Activated naive CD4-positive, alpha-beta T cell treated with anti-CD3 and anti-CD28 coated beads, Interleukin-2, amount 50 U/mL, for 24 hours (primary cell): ENCODE data around the gene STK17A.

ENCODE experiments used
- H3K27ac Mint-ChIP-seq: one replicate; pipeline ENCODE4 v1.8.0; 2021; ENCODE audit warnings: mild to moderate bottlenecking, mixed read lengths
- H3K27me3 Mint-ChIP-seq: one replicate; pipeline ENCODE4 v1.8.0; 2021; ENCODE audit warnings: mixed read lengths
- H3K36me3 Mint-ChIP-seq: one replicate; pipeline ENCODE4 v1.8.0; 2021; ENCODE audit warnings: mixed read lengths
- H3K4me1 Mint-ChIP-seq: one replicate; pipeline ENCODE4 v1.8.0; 2021; ENCODE audit warnings: mixed read lengths
- H3K4me3 Mint-ChIP-seq: one replicate; pipeline ENCODE4 v1.8.0; 2021; ENCODE audit warnings: mild to moderate bottlenecking, mixed read lengths
- H3K9me3 Mint-ChIP-seq: one replicate; pipeline ENCODE4 v1.8.0; 2021; ENCODE audit warnings: mixed read lengths

STK17A gene

DNA sequence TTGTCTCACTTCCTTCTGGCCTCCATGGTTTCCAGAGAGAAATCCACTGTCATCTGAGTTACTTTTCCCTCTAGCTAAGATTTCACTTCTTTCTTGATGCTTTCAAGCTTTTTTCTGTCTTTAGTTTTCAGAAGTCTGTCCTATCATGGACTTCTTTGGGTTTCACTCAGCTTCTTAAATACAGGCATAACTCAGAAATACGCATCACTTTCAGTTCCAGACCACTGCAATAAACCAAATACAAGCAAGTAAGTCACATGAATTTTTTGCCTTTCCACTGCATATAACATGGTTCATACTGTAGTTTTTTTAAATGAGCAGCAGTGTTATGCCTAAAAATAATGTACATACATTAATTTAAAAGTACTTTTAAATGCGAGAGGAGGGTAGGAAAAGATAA is 48.7 kb downstream of the STK17A start:
- peak overlapping the region; percentile 53 for H3K4me3 Mint-ChIP-seq
- peaks cover 30% of the 10 kb centered on the region for H3K36me3 Mint-ChIP-seq
- H3K4me1 Mint-ChIP-seq, result peaks cover 89% of the 10 kb centered on the region
- H3K27ac Mint-ChIP-seq, result peak overlapping the region; percentile 89
- peaks cover 5% of the 10 kb centered on the region for H3K9me3 Mint-ChIP-seq
- H3K27me3 Mint-ChIP-seq, result no peaks in the 10 kb centered on the region

DNA sequence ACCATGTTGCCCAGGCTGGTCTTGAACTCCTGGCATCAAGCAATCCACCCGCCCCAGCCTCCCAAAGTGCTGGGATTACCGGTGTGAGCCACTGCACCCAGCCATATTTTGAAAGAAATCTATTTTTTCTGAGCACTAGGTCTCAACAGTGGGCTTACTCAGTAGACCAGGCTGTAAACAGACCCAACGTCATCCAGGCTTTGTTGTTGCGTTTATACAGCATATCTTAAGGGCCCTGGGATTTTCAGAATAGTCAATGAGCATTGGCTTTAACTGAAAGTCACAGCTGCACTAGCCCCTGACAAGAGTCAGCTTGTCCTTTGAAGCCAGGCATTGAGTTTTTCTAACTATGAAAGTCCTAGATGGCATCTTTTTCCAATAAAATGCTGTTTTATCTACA is 49.8 kb downstream of the STK17A start:
- peaks cover 34% of the 10 kb centered on the region for H3K36me3 Mint-ChIP-seq
- H3K4me3 Mint-ChIP-seq, result peak overlapping the region; percentile 53
- H3K9me3 Mint-ChIP-seq, result peaks cover 5% of the 10 kb centered on the region
- H3K4me1 Mint-ChIP-seq, result peaks cover 89% of the 10 kb centered on the region
- H3K27ac Mint-ChIP-seq, result peak overlapping the region; percentile 89
- H3K27me3 Mint-ChIP-seq, result no peaks in the 10 kb centered on the region

DNA sequence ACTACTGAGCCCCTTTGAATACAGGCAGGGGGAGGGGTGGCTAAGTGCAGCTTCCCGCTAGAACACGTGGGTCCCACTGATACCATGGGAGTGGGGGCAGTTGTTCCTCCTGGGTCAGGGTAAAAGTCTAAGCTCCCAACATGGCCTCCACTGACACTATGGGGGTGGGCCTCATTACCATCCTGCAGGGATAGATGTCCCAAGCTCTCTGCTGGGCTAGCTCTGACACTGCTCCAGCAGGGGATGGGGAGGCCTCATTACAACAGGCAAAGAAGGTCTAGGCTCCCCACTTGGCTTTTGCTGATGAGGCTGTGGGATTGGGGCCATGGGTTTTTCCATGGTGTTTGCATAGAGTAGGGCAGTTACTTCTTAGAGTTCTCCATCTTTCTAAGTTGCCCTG is 51.5 kb downstream of the STK17A start:
- Mint-ChIP-seq H3K36me3 (peaks cover 39% of the 10 kb centered on the region), H3K4me1 (peaks cover 92% of the 10 kb centered on the region), H3K4me3 (peak overlapping the region; percentile 40), H3K27me3 (no peaks in the 10 kb centered on the region), H3K27ac (peak overlapping the region; percentile 95), H3K9me3 (peaks cover 5% of the 10 kb centered on the region)

DNA sequence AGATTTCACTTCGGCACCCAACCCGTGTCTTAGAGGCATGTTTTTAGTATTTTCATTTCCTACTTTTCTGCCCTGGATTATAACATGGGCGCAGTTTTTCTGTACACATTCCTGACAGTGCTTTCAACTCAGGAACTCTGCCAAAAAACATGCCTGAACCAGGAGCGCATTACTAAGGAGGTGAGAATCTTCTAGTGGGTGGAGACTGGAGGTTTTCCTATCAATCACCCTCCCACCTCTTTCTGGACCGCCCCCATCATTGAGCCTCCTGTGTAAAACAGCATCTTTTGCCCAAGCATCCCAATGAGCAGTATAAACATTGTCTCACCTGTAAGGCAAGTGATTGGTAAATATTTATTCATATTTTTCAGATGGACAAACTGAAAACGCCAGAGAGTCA is 53.2 kb downstream of the STK17A start:
- H3K4me3 Mint-ChIP-seq, result no peak overlapping the region
- no peak overlapping the region for H3K27ac Mint-ChIP-seq
- no peaks in the 10 kb centered on the region for H3K27me3 Mint-ChIP-seq
- peaks cover 37% of the 10 kb centered on the region for H3K36me3 Mint-ChIP-seq
- H3K4me1 Mint-ChIP-seq, result peaks cover 94% of the 10 kb centered on the region
- peaks cover 5% of the 10 kb centered on the region for H3K9me3 Mint-ChIP-seq

DNA sequence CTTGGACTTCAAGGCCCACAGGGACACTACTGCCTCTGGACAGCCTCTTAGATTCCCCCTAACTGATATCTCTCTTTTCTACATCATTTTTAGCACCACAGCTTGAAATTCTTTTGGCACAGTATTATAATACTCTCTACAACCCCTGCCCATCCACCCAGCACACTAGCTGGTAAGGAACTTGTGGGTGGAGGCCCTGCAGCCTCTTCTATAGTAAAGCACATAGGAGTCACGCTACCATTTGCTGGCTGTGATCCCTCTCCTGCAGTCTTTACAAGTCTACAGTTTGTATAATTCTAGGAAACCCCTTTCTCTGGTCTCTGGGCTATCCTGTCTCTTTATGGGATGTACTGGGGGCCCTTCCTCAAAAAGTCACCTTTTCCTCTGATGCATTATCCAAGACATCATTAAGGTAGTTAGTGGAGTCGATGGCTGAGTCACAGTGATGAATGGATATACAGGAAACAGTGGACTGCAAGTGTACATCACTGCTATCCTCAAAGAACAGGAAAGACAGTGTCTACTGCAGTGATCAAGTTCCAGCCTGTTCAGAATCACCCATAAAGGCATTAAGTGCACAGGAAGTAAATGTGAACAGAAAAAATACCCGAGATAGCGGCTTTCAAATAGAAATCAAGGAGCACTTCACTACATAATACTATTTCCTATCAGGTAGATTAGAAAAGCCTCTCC is 54.4 kb downstream of the STK17A start:
- peaks cover 34% of the 10 kb centered on the region for H3K36me3 Mint-ChIP-seq
- peaks cover 5% of the 10 kb centered on the region for H3K9me3 Mint-ChIP-seq
- peak overlapping the region; percentile 73 for H3K4me3 Mint-ChIP-seq
- H3K27me3 Mint-ChIP-seq, result no peaks in the 10 kb centered on the region
- peaks cover 92% of the 10 kb centered on the region for H3K4me1 Mint-ChIP-seq
- peak overlapping the region; percentile 98 for H3K27ac Mint-ChIP-seq

GRCh38 chr7:43639858-43640491 is 57.1 kb downstream of the STK17A start:
- peak overlapping the region; percentile 76 for H3K27ac Mint-ChIP-seq
- no peaks in the 10 kb centered on the region for H3K9me3 Mint-ChIP-seq
- H3K36me3 Mint-ChIP-seq, result peaks cover 39% of the 10 kb centered on the region
- no peaks in the 10 kb centered on the region for H3K27me3 Mint-ChIP-seq
- H3K4me1 Mint-ChIP-seq, result peaks cover 95% of the 10 kb centered on the region
- no peak overlapping the region for H3K4me3 Mint-ChIP-seq

DNA sequence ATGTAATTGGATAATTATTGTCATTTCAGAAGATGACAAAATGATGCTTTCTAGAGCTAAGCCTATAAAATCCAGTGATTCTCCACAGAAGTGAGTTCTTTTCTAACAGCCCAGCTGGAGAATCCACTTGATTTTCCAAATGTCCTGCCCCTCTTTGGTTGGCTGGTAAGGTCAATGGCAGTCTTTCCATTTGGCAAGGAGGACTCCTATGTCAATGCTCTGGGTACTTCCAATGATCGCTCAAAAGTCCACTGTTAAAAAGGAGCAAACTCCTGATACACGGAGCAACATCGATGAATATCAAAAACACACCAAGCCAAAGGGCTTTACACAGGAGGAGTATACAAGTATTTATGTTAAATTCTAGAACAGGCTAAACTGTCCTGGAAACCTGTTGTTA is 57.8 kb downstream of the STK17A start:
- no peaks in the 10 kb centered on the region for H3K9me3 Mint-ChIP-seq
- H3K27ac Mint-ChIP-seq, result peak overlapping the region; percentile 77
- H3K27me3 Mint-ChIP-seq, result no peaks in the 10 kb centered on the region
- peaks cover 96% of the 10 kb centered on the region for H3K4me1 Mint-ChIP-seq
- H3K36me3 Mint-ChIP-seq, result peaks cover 43% of the 10 kb centered on the region
- H3K4me3 Mint-ChIP-seq, result no peak overlapping the region

DNA sequence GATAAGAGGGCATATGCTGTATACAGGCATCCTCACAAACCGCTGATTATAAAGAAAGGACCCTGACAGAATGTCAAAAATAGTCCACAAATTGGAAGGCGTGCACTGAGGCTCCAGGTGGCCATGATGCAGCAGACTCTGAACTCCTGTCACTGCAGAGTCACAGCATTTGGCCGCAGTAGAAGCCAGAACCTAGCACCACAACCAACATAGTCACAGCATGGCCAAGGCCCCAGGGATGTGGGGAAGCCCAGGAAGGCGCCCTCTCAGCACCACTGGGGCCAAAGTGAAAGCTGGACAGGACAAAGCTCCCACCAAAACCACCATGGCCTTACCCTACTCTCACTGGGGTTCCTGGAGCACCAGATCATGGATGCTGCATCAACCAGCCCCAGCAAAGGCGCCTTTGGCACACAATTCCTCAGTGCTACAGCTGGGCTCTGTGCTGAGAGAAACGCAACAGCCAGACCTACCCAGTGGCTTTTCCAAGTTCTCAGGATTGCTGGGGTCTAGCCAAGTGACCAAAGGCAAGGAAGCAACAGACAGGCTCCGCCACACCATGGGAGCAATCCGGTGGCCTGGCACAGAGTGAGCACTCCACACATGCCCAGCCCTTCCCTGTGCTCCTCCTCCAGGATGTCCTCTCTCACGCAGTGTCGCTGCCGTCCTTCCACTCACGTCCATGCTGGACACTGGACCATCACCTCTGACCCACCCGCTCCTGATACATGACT is 60.2 kb downstream of the STK17A start:
- Mint-ChIP-seq H3K27me3 (no peaks in the 10 kb centered on the region), H3K4me3 (peak overlapping the region; percentile 66), H3K4me1 (peaks cover 96% of the 10 kb centered on the region), H3K27ac (peak overlapping the region; percentile 87), H3K36me3 (peaks cover 33% of the 10 kb centered on the region), H3K9me3 (no peaks in the 10 kb centered on the region)

DNA sequence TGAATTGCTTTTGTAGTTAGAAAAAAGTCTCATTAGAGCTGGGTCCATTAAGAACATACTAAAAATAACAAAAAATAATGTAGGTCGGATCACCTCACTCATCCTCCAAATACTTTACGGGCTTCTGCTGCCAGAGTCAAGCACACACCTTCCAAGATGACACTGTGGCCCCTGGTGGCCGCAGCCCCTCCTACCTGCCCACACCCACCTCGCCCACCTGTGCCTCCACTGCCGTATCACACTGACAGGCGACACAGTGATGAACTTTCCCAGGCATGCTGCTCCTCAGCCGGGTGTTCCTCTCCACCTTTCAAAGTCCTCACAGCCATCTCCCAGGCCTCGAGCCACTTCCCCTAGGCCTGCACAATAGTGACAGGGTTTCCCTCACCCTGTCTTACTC is 60.9 kb downstream of the STK17A start:
- H3K36me3 Mint-ChIP-seq, result peaks cover 31% of the 10 kb centered on the region
- peaks cover 96% of the 10 kb centered on the region for H3K4me1 Mint-ChIP-seq
- H3K4me3 Mint-ChIP-seq, result peak overlapping the region; percentile 66
- peak overlapping the region; percentile 87 for H3K27ac Mint-ChIP-seq
- H3K27me3 Mint-ChIP-seq, result no peaks in the 10 kb centered on the region
- no peaks in the 10 kb centered on the region for H3K9me3 Mint-ChIP-seq

GRCh38 chr7:43645699-43646226 is 62.9 kb downstream of the STK17A start:
- no peaks in the 10 kb centered on the region for H3K9me3 Mint-ChIP-seq
- peaks cover 26% of the 10 kb centered on the region for H3K36me3 Mint-ChIP-seq
- H3K27me3 Mint-ChIP-seq, result no peaks in the 10 kb centered on the region
- peak overlapping the region; percentile 76 for H3K27ac Mint-ChIP-seq
- H3K4me1 Mint-ChIP-seq, result peaks cover 95% of the 10 kb centered on the region
- H3K4me3 Mint-ChIP-seq, result peak overlapping the region; percentile 57

- Mint-ChIP-seq H3K36me3 (peaks cover 27% of the 10 kb centered on the region), H3K4me3 (peak overlapping the region; percentile 87), H3K9me3 (no peaks in the 10 kb centered on the region), H3K27ac (peak overlapping the region; percentile 97), H3K27me3 (no peaks in the 10 kb centered on the region), H3K4me1 (peaks cover 96% of the 10 kb centered on the region)
These were observed 63.9 kb downstream of the STK17A start for GRCh38 chr7:43646603-43647338.

- H3K27ac Mint-ChIP-seq, result peak overlapping the region; percentile 97
- H3K9me3 Mint-ChIP-seq, result no peaks in the 10 kb centered on the region
- peaks cover 27% of the 10 kb centered on the region for H3K36me3 Mint-ChIP-seq
- no peaks in the 10 kb centered on the region for H3K27me3 Mint-ChIP-seq
- peaks cover 97% of the 10 kb centered on the region for H3K4me1 Mint-ChIP-seq
- peak overlapping the region; percentile 87 for H3K4me3 Mint-ChIP-seq
These were observed 64.4 kb downstream of the STK17A start for GRCh38 chr7:43647339-43647672.

DNA sequence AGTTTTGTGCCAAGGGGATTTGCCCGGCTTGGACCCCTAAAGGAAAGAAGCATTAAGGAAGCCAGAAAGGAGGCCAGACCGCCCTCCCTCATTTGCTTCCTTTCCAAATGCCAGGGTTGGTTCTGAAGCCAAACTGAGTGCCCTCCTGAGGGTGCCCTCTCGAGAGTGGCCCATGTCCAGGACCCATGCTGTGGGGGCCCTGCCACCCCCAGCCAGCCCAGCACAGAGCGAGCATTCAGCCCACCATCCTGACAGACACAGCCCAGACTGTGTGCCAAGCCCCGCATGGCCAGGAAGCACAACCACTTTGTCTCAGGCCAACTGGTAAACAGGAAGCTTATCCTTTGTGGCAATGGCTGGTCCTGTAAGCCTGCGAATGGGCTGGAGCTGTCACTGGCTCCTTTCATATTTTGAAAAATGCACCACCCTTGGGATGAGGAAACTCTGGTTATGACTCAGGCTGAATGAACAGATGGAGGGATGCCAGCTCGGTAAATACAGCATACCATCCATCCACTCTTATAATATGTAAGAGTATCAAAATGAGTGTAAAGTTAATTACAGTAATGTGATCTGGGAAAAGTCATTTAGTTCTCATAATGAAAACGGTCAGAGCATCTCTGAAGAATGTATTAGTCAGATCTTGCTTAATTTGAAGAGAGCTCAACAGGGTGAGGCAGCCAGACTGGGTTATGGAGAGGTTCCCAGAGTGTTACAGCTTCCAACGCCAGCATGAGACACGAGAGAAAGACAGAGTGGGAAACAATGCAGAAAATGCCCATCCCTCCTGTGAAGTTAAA is 65.0 kb downstream of the STK17A start:
- Mint-ChIP-seq H3K27ac (peak overlapping the region; percentile 97), H3K4me1 (peaks cover 96% of the 10 kb centered on the region), H3K27me3 (no peaks in the 10 kb centered on the region), H3K4me3 (peak overlapping the region; percentile 87), H3K36me3 (peaks cover 25% of the 10 kb centered on the region), H3K9me3 (no peaks in the 10 kb centered on the region)

DNA sequence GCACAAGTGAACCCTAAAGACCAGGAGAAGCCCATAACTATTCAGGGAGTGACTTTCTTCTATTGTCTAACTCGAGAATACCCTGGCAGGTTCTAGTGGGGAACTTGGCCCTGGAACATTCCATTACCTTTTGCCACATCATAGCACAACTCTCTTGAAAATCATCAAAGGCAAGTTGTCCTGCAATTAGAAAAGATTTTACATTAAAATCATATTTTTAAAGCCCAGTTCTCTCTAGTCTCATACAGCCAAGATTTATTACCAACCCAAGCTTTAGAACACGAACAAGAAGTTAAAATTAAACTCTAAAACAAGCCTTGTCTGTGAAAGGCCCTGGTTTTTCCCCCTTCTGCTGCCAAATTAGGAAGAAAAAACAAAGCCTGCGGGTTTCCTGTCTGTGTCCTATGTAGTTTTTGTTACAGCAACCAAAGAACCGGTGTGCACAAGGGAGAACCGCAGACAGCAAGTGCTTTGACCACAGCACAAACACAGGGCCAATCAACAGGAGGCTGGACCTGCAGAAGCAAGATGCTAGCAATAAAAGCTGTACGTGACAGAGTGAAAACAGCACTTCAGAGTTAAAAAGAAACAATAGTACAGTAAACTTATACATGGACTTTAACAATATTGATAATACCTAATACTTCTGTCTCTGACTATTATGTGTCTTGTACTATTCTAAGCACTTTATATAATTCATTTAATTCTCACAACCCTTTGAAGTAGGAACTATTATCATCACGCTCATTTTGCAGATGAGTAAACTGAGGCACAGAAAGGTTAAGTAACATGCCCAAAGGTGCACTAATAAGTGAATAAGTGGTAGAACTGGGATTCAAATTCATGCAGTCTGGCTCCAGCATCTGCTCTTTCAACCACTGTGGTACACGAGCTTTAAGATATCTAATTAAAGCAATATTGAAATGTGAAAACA is 65.8 kb downstream of the STK17A start:
- Mint-ChIP-seq H3K4me3 (peak overlapping the region; percentile 87), H3K36me3 (peaks cover 22% of the 10 kb centered on the region), H3K9me3 (no peaks in the 10 kb centered on the region), H3K27ac (peak overlapping the region; percentile 97), H3K4me1 (peaks cover 97% of the 10 kb centered on the region), H3K27me3 (no peaks in the 10 kb centered on the region)
